ENCODE measurements around the gene SLC25A41.

SLC25A41 gene

DNA sequence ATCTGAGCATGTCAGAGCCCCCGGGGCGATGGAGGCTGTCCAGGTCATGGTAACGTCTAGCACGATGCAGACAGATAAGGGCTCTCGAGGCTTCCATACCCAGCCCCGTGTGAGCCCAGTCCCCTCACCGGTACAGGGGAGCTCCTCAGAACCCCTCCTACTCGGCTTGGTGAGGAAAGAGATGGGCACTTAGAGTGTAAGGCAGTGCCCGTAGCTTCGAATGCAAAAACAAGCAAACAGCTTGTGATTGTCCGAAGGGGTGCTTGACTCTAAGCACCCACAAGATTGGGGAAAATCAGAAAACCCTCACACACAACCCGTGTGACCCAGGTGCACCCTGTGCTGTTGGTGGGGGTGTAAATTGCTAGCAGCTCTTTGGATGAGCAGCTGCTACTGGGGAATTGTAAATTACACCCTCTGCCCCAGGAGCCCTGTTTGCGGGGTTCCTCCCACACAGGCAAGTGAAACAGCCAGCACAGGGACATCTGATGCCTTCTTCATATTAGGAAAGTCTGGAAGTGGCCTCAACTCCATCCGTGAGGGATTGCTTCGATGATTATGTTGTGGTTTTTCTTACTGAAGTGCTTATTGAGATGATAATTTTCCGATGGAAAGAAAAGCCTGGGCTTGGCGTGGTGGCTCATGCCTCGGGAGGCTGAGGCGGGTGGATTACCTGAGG, 56.9 kb downstream of the SLC25A41 start:
- in situ Hi-C loops (cut with MboI; ENCODE audit: low sequenced_read_pairs), result no loop called here

Measured in HL-60/S4 treated with phorbol 12-myristate 13-acetate at 8.2 ng/mL for 4 days and 3 days (cell line).